Activated T-helper 17 cell treated with anti-CD3 and anti-CD28 coated beads, Interleukin-2, amount 50 U/mL, for 72 hours (primary cell): ENCODE results near the gene ZNF765. TPM values are rescaled to one million over a fixed set of nuclear protein-coding genes. Genes with fewer than 3 reads are reported as not detected.
"Not testable (repeated sequence)": the region's sequence is repeated elsewhere in the genome, so short reads cannot be mapped to it uniquely, and the experiment has no call there.

Experiments used
- ATAC-seq: fragments of 150-1000 bp; cut with Tn5 transposase; replicated peaks from 2 replicates; pipeline ENCODE4 v1.10.0; 2021; ENCODE audit warnings: mild to moderate bottlenecking, moderate library complexity
- H3K27ac Mint-ChIP-seq: one replicate; pipeline ENCODE4 v1.8.0; 2022; ENCODE audit warnings: mixed read lengths
- H3K27me3 Mint-ChIP-seq: one replicate; pipeline ENCODE4 v1.8.0; 2022; ENCODE audit warnings: mixed read lengths
- H3K36me3 Mint-ChIP-seq: one replicate; pipeline ENCODE4 v1.8.0; 2022; ENCODE audit warnings: low read depth, mild to moderate bottlenecking, mixed read lengths
- H3K4me1 Mint-ChIP-seq: one replicate; pipeline ENCODE4 v1.8.0; 2022; ENCODE audit warnings: mixed read lengths
- H3K4me3 Mint-ChIP-seq: one replicate; pipeline ENCODE4 v1.8.0; 2022; ENCODE audit warnings: mild to moderate bottlenecking, mixed read lengths
- H3K9me3 Mint-ChIP-seq: one replicate; pipeline ENCODE4 v1.8.0; 2022; ENCODE audit warnings: mixed read lengths
- total RNA-seq, 2 donors: library from RNA; stranded (reverse); gene quantifications; one replicate each; pipeline ENCODE4 v1.2.3, GENCODE V29; 2022

The ZNF765 gene
- total RNA-seq, result 10 to 100 TPM in 1 of 2 donors, 1 to 10 TPM in 1; 8.4 to 15.8 TPM

DNA sequence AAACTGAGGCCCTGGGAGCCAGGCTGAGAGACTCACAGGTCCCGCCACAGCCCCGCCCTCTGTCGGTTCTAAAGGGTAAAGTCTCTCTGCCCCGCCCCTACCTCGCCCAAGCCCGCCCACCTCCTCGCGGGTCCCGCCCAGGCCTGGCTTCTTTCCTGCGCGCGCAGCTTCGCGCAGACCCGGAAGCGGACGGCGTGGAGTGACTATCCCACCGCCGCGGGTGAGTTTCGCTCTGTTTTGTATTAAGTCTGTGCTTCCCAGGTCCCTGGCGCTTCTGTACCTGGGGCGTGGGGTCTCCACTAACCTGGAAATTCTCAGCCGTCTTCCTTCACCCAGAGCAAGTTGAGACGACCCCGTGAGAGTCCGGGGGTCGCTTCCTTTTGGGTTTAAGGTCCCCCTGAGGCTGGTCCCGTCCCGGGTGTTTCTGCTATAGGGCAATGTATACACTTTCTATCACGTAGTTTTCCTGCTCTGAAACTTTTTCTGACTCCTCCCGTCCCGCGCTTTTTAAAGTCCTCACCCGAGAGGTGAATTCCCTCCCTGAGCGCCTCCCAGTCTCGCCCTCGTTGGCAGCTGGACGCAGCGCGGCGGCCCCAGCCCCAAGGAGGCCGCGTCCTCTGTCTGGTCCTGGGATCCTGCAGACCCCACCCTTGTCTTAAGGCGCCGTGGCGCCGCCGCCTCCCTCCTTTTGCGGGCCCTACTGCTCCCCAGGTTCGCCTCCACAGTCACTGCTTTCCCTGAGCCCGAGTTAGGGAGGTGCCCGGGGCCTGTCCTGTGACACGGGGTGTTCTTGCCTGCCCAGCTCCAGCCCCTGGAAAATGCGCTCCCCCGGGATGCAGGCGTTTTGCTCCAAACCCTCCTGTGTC lies at the start of gene ZNF765:
ZNF765 (plus strand) TSS at position 176 of the 866 bp plus-strand sequence. CDS start 2,867 bp downstream, outside the sequence.
- Mint-ChIP-seq H3K4me3 (peak within 1 kb of the TSS; percentile 84), H3K27ac (peak within 1 kb of the TSS; percentile 69), H3K27me3 (no peaks in the 10 kb centered on the region), H3K4me1 (peaks cover 8% of the 10 kb centered on the region), H3K9me3 (peaks cover 3% of the 10 kb centered on the region), H3K36me3 (peaks cover 47% of the 10 kb centered on the region)
- peak; percentile 99 for ATAC-seq

GRCh38 chr19:53355739-53356138 lies 39.2 kb upstream of the ZNF765 start:
- H3K27ac Mint-ChIP-seq, result no peak overlapping the region
- ATAC-seq, result no peak
- peaks cover 22% of the 10 kb centered on the region for H3K36me3 Mint-ChIP-seq
- no peaks in the 10 kb centered on the region for H3K4me1 Mint-ChIP-seq
- H3K27me3 Mint-ChIP-seq, result no peaks in the 10 kb centered on the region
- H3K4me3 Mint-ChIP-seq, result no peak overlapping the region
- H3K9me3 Mint-ChIP-seq, result peaks cover 35% of the 10 kb centered on the region

DNA sequence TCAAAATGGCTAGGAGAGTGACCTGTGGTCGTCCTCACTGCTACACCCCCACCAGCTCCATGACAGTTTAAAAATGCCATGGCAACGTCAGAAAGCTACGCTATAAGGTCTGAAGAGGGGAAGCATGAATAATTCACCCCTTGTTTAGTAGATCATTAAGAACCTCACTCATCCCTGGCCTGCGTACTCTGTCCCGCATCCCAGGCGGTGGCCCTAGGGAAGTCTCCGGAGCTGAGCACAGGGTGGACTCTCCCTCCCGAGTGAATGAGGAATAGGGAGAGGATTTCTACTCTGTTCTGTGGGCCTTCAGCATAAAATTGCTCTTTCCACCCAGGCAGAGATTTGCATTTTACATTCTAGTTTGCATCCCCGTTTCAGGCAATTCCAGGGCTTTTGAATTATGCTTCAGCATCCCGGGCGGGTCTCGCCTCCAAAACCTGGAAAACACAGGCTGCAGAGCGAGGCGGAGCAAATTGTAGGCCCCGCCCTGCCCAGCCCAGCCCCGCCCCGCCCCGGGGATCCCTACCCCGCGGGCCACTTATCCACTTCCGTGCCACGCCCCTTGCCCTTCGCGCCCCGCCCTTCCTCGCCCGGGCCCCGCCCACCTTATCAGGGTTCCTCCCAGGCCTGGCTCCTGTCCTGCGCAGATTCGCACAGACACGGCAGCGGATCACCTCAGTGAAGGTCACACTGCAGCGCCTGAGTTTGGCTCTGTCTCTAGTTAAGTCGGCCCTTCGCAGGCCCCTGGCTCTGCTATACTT lies 36.9 kb upstream of the ZNF765 start:
- Mint-ChIP-seq H3K4me3 (no peak overlapping the region), H3K36me3 (peaks cover 6% of the 10 kb centered on the region), H3K9me3 (peaks cover 14% of the 10 kb centered on the region), H3K27me3 (no peaks in the 10 kb centered on the region), H3K4me1 (no peaks in the 10 kb centered on the region), H3K27ac (no peak overlapping the region)
- no peak for ATAC-seq

- not testable (repeated sequence) for ATAC-seq, H3K9me3 Mint-ChIP-seq
These were observed 34.9 kb upstream of the ZNF765 start for GRCh38 chr19:53360056-53360455.

GRCh38 chr19:53365134-53365898 lies 29.6 kb upstream of the ZNF765 start, which contains the start of gene ZNF525:
Gene ZNF525, plus strand, starts transcription at chr19:53365705. Its CDS starts 6,577 bp downstream, at chr19:53372282.
- peak within 1 kb of the TSS; percentile 87 for H3K4me3 Mint-ChIP-seq
- no peaks in the 10 kb centered on the region for H3K27me3 Mint-ChIP-seq
- peak; percentile 99 for ATAC-seq
- H3K4me1 Mint-ChIP-seq, result peaks cover 8% of the 10 kb centered on the region
- peaks cover 12% of the 10 kb centered on the region for H3K36me3 Mint-ChIP-seq
- peaks cover 3% of the 10 kb centered on the region for H3K9me3 Mint-ChIP-seq
- peak within 1 kb of the TSS; percentile 92 for H3K27ac Mint-ChIP-seq

More at GRCh38 chr19:53360056-53360455, 34.9 kb upstream of the ZNF765 start:
- H3K27me3 Mint-ChIP-seq, H3K36me3 Mint-ChIP-seq, H3K4me1 Mint-ChIP-seq, H3K4me3 Mint-ChIP-seq, H3K27ac Mint-ChIP-seq: not testable (repeated sequence)

DNA sequence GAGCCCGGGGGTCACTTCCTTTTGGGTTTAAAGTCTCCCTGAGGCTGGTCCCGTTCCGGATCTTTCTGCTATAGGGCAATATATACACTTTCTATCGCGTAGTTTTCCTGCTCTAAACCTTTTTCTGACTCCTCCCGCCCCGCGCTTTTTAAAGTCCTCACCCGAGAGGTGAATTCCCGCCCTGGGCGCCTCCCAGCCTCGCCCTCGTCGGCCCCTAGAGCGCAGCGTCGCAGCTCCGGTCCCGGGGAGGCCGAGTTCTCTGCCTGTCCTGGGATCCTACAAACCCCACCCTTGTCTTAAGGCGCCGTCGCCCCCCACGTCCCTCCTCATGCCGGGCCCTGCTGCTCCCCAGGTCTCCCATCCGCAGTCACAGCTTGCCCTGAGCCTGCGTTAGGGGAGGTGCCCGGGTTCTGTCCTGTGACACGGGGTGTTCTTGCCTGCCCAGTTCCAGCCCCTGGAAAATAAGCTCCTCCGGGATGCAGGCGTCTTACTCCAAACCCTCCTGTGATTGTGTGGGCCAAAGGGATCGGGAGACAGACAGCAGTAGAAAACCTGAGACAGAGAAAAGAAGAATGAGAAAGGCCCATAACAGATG lies 29.0 kb upstream of the ZNF765 start:
- Mint-ChIP-seq H3K36me3 (peaks cover 16% of the 10 kb centered on the region), H3K9me3 (peaks cover 3% of the 10 kb centered on the region), H3K27me3 (no peaks in the 10 kb centered on the region), H3K4me1 (peaks cover 8% of the 10 kb centered on the region), H3K27ac (peak overlapping the region; percentile 92), H3K4me3 (peak overlapping the region; percentile 87)
- peak; percentile 66 for ATAC-seq

GRCh38 chr19:53372196-53372595 lies 22.8 kb upstream of the ZNF765 start:
- no peak for ATAC-seq
- no peak overlapping the region for H3K4me3 Mint-ChIP-seq
- H3K27me3 Mint-ChIP-seq, result no peaks in the 10 kb centered on the region
- peaks cover 18% of the 10 kb centered on the region for H3K9me3 Mint-ChIP-seq
- no peak overlapping the region for H3K27ac Mint-ChIP-seq
- no peaks in the 10 kb centered on the region for H3K4me1 Mint-ChIP-seq
- H3K36me3 Mint-ChIP-seq, result peaks cover 76% of the 10 kb centered on the region

- no peak overlapping the region for H3K27ac Mint-ChIP-seq
- H3K4me1 Mint-ChIP-seq, result no peaks in the 10 kb centered on the region
- no peak for ATAC-seq
- peaks cover 14% of the 10 kb centered on the region for H3K9me3 Mint-ChIP-seq
- no peak overlapping the region for H3K4me3 Mint-ChIP-seq
- no peaks in the 10 kb centered on the region for H3K27me3 Mint-ChIP-seq
- peaks cover 85% of the 10 kb centered on the region for H3K36me3 Mint-ChIP-seq
These were observed 20.7 kb upstream of the ZNF765 start for GRCh38 chr19:53374288-53374687.

DNA sequence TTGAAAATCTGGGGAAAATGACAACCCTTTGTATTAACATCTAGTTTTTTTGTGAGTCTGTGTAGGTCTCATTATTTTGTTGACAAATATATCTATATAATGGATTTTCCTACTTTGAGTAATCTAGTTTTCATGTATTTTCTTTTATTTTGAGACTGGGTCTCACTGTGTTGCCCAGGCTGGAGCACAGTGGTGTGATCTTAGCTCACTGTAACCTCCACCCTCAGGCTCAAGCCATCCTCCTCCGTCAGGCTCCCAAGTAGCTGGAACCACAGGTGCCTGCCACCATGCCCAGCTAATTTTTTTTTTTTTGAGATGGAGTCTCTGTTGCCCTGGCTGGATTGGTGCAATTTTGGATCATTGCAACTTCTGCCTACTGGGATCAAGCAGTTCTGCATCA lies 20.2 kb upstream of the ZNF765 start:
- ATAC-seq, result no peak
- no peak overlapping the region for H3K27ac Mint-ChIP-seq
- peaks cover 90% of the 10 kb centered on the region for H3K36me3 Mint-ChIP-seq
- H3K4me3 Mint-ChIP-seq, result no peak overlapping the region
- H3K4me1 Mint-ChIP-seq, result no peaks in the 10 kb centered on the region
- no peaks in the 10 kb centered on the region for H3K27me3 Mint-ChIP-seq
- H3K9me3 Mint-ChIP-seq, result peaks cover 14% of the 10 kb centered on the region

DNA sequence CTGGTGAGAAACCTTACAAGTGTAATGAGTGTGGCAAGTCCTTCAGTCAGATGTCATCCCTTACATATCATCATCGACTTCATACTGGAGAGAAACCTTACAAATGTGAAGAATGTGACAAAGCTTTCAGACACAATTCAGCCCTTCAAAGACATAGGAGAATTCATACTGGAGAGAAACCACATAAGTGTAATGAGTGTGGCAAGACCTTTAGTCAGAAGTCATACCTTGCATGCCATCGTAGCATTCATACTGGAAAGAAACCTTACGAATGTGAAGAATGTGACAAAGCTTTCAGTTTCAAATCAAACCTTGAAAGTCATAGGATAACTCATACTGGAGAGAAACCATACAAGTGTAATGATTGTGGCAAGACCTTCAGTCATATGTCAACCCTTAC lies 13.6 kb upstream of the ZNF765 start:
- Mint-ChIP-seq H3K27ac (no peak overlapping the region), H3K9me3 (peaks cover 43% of the 10 kb centered on the region), H3K36me3 (peaks cover 77% of the 10 kb centered on the region), H3K4me1 (no peaks in the 10 kb centered on the region), H3K4me3 (no peak overlapping the region), H3K27me3 (no peaks in the 10 kb centered on the region)
- ATAC-seq, result peak; percentile 14

DNA sequence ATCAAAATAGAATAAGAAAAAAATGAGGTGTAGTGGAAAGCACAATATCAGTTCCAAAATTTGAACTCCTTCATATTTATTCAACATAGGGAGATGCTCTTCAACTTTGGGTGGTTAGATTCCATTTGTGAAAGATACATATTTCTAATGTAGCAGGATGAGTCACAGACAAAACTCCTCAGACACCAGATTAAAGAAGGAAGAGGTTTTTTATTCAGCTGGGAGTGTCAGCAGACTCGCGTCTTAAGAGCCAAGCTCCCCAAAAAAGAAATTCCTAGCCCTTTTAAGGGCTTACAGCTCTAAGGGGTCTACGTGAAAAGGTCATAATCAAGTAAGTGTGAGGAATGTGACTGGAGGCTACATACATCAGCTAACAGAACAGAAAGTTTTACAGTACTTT lies 6.8 kb upstream of the ZNF765 start:
- Mint-ChIP-seq H3K4me3 (no peak overlapping the region), H3K9me3 (peaks cover 31% of the 10 kb centered on the region), H3K36me3 (peaks cover 18% of the 10 kb centered on the region), H3K27me3 (no peaks in the 10 kb centered on the region), H3K4me1 (no peaks in the 10 kb centered on the region), H3K27ac (no peak overlapping the region)
- ATAC-seq, result no peak

DNA sequence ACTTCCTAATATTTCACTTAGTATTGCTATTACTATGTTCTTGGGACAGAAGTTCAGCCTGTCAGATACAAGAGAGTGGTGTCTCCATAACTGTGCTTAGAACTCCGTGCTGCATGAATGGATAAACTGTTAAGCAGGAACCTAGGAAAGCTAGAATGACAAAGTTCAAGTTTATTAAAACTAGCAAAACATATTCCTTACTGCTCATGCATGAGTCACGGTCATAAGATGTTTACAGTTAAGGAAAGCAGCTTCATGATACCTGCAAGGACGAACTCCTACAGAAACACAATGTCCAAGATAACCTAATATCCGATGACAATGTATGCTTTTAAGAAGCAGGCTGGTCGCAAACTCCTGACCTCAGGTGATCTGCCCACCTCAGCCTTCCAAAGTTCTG lies 6.0 kb upstream of the ZNF765 start:
- Mint-ChIP-seq H3K4me1 (no peaks in the 10 kb centered on the region), H3K27me3 (no peaks in the 10 kb centered on the region), H3K36me3 (peaks cover 18% of the 10 kb centered on the region), H3K4me3 (no peak overlapping the region), H3K27ac (no peak overlapping the region), H3K9me3 (peaks cover 31% of the 10 kb centered on the region)
- ATAC-seq, result no peak

- no peaks in the 10 kb centered on the region for H3K27me3 Mint-ChIP-seq
- H3K27ac Mint-ChIP-seq, result no peak overlapping the region
- ATAC-seq, result no peak
- no peaks in the 10 kb centered on the region for H3K4me1 Mint-ChIP-seq
- H3K36me3 Mint-ChIP-seq, result peaks cover 18% of the 10 kb centered on the region
- peaks cover 29% of the 10 kb centered on the region for H3K9me3 Mint-ChIP-seq
- no peak overlapping the region for H3K4me3 Mint-ChIP-seq
These were observed 5.4 kb upstream of the ZNF765 start for GRCh38 chr19:53389571-53389970.

- H3K4me3 Mint-ChIP-seq, result no peak overlapping the region
- H3K9me3 Mint-ChIP-seq, result peaks cover 25% of the 10 kb centered on the region
- H3K27me3 Mint-ChIP-seq, result no peaks in the 10 kb centered on the region
- peaks cover 17% of the 10 kb centered on the region for H3K36me3 Mint-ChIP-seq
- H3K4me1 Mint-ChIP-seq, result no peaks in the 10 kb centered on the region
- no peak for ATAC-seq
- H3K27ac Mint-ChIP-seq, result no peak overlapping the region
These were observed 5.0 kb upstream of the ZNF765 start for GRCh38 chr19:53389978-53390377.
